ENCODE results near the gene UGCG.
"Not testable (repeated sequence)": the region's sequence is repeated elsewhere in the genome, so short reads cannot be mapped to it uniquely, and the experiment has no call there.

Gene UGCG

GRCh38 chr9:111872886-111873285 lies 23.7 kb upstream of the UGCG start:
- DNase-seq (ENCODE audit: low read depth, low spot score): no peak
- in situ Hi-C loops (cut with HindIII; ENCODE audit: low sequenced_read_pairs): no loop called here
- no peak for TF ChIP-seq CTCF (IDR thresholded peaks at IDR 0.05; ENCODE audit: low read depth, low read length)
- H3K4me3 ChIP-seq (ENCODE audit: low read depth, low read length): no peak overlapping the region

DNA sequence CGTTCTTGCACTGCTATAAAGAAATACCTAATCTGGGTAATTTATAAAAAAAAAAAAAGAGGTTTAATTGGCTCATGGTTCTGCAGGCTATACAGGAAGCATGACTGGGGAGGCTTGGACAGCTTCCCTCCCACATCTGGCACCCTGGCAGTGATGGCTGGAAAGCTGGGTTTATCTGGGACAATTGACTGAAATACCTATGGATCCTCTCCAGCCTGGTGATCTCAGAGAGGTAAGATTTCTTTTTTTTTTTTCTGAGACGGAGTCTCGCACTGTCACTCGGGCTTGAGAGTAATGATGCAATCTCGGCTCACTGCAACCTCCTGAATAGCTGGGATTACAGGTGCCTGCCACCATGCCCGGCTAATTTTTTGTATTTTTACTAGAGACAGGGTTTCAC lies 22.7 kb upstream of the UGCG start:
- in situ Hi-C loops (cut with HindIII; ENCODE audit: low sequenced_read_pairs): no loop called here
- H3K4me3 ChIP-seq (ENCODE audit: low read depth, low read length): no peak overlapping the region
- DNase-seq (ENCODE audit: low read depth, low spot score): no peak
- TF ChIP-seq CTCF (IDR thresholded peaks at IDR 0.05; ENCODE audit: low read depth, low read length): no peak

GRCh38 chr9:111874500-111874899 lies 22.1 kb upstream of the UGCG start:
- no peak for TF ChIP-seq CTCF (IDR thresholded peaks at IDR 0.05; ENCODE audit: low read depth, low read length)
- DNase-seq (ENCODE audit: low read depth, low spot score): no peak
- H3K4me3 ChIP-seq (ENCODE audit: low read depth, low read length): no peak overlapping the region
- in situ Hi-C loops (cut with HindIII; ENCODE audit: low sequenced_read_pairs): no loop called here

GRCh38 chr9:111875291-111875690 lies 21.3 kb upstream of the UGCG start:
- in situ Hi-C loops (cut with HindIII; ENCODE audit: low sequenced_read_pairs); H3K4me3 ChIP-seq (ENCODE audit: low read depth, low read length); DNase-seq (ENCODE audit: low read depth, low spot score): not testable (repeated sequence)

DNA sequence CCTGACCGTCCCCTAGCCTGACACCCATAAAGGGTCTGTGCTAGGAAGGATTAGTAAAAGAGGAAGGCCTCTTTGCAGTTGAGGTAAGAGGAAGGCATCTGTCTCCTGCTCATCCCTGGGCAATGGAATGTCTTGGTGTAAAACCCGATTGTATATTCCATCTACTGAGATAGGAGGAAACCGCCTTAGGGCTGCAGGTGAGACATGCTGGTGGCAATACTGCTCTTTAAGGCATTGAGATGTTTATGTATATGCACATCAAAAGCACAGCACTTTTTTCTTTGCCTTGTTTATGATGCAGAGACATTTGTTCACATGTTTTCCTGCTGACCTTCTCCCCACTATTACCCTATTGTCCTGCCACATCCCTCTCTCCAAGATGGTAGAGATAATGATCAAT lies 20.9 kb upstream of the UGCG start:
- H3K4me3 ChIP-seq (ENCODE audit: low read depth, low read length); in situ Hi-C loops (cut with HindIII; ENCODE audit: low sequenced_read_pairs); DNase-seq (ENCODE audit: low read depth, low spot score): not testable (repeated sequence)

- no peak for DNase-seq (ENCODE audit: low read depth, low spot score)
- no peak overlapping the region for H3K4me3 ChIP-seq (ENCODE audit: low read depth, low read length)
- no peak for TF ChIP-seq CTCF (IDR thresholded peaks at IDR 0.05; ENCODE audit: low read depth, low read length)
- in situ Hi-C loops (cut with HindIII; ENCODE audit: low sequenced_read_pairs): no loop called here
Measured at GRCh38 chr9:111876179-111876578, 20.4 kb upstream of the UGCG start.

DNA sequence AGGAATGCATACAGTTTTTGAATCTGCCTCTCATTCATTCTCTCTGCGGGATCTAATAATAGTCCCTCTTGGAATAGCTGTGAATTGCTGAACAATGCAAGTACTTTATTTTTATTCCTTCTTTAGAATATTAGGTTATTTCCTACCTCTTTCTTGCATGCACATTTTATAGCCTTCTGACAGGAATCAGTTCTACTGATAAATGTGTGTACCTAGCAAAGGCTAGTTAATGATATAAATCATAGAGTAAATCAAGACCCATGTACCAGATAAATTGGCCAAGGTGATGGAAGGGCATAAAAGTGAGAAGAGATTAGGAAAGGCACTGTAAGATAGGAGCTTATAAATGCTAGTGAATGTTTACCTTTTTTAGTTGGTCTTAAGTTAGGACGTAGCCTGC lies 19.2 kb upstream of the UGCG start:
- no peak for TF ChIP-seq CTCF (IDR thresholded peaks at IDR 0.05; ENCODE audit: low read depth, low read length)
- no peak overlapping the region for H3K4me3 ChIP-seq (ENCODE audit: low read depth, low read length)
- DNase-seq (ENCODE audit: low read depth, low spot score): no peak
- in situ Hi-C loops (cut with HindIII; ENCODE audit: low sequenced_read_pairs): no loop called here

DNA sequence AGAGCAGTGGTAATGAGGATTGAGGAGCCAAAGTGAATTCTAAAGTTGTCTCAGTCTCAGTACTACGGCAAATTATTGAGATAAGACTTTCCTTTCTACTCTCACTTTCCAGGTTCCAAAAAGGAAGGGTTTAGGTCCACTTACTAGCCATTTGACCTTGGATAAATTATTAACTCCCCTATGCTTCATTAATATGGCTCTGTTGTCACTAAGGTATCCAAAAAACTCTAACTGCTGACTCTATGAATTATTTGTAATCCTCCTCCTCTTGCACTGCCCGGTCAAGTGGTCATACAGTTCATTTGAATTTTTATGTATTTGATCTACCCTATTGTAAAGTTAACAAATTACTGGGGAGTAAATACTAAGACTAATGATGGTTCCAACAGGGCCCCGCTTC lies 17.7 kb upstream of the UGCG start:
- in situ Hi-C loops (cut with HindIII; ENCODE audit: low sequenced_read_pairs): no loop called here
- H3K4me3 ChIP-seq (ENCODE audit: low read depth, low read length): no peak overlapping the region
- TF ChIP-seq CTCF (IDR thresholded peaks at IDR 0.05; ENCODE audit: low read depth, low read length): no peak
- no peak for DNase-seq (ENCODE audit: low read depth, low spot score)

All from astrocyte of the spinal cord (primary cell).